ENCODE data around the gene SDK1. TPM values are rescaled to one million over a fixed set of nuclear protein-coding genes. Genes with fewer than 3 reads are reported as not detected.

SDK1 gene
- total and polyA plus RNA-seq, 10 of the 15 experiments (the other 5 are each of a cell fraction or from before 2014, with no cell fraction given) = 0.14 to 0.33 TPM; not detected in 8

DNA sequence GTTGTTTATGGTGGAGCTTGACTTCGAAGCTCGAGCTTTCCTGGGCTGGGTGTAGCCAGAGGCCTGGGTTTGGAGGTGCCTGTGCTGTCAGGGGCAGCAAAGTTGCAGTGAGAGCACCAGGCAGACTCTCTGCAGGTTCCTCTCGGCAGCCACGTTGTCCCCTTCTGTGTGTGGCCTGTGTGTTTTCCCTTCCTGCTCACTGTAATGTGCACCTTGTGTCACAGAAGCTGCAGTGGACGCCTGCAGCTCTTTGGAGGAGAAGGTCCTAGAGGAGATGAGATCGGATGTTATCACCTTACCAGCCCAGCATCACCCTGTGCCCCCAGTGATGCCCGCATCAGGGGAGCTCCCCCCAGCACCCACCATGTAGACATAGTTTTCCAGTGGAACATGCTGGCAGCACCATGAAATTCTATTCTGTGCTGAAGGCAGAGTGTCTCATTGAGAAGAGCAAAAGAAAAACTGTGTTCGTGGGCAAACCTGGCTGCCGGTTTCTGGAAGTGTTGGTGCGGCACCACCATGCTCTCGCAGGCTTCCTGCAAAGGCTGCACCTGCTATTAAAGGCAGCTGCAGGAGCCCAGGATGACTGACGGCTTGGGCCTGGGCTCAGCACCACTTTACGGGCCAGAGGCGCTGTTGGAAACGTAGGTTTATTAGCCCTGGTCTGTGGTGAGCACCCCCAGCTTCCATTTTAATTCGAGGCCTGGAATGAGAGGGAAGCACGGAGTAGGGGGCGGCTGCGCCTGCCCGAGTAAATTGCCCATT lies 771.3 kb downstream of the SDK1 start (continued):
- TF ChIP-seq, protein P1, sequence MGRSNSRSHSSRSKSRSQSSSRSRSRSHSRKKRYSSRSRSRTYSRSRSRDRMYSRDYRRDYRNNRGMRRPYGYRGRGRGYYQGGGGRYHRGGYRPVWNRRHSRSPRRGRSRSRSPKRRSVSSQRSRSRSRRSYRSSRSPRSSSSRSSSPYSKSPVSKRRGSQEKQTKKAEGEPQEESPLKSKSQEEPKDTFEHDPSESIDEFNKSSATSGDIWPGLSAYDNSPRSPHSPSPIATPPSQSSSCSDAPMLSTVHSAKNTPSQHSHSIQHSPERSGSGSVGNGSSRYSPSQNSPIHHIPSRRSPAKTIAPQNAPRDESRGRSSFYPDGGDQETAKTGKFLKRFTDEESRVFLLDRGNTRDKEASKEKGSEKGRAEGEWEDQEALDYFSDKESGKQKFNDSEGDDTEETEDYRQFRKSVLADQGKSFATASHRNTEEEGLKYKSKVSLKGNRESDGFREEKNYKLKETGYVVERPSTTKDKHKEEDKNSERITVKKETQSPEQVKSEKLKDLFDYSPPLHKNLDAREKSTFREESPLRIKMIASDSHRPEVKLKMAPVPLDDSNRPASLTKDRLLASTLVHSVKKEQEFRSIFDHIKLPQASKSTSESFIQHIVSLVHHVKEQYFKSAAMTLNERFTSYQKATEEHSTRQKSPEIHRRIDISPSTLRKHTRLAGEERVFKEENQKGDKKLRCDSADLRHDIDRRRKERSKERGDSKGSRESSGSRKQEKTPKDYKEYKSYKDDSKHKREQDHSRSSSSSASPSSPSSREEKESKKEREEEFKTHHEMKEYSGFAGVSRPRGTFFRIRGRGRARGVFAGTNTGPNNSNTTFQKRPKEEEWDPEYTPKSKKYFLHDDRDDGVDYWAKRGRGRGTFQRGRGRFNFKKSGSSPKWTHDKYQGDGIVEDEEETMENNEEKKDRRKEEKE (IDR thresholded peaks at IDR 0.05) = no peak
- TF ChIP-seq NBN (IDR thresholded peaks at IDR 0.05) = no peak
- no peak for TF ChIP-seq WRNIP1 (IDR thresholded peaks at IDR 0.05; ENCODE audit: borderline replicate concordance, low read depth, low read length)
- no peak for TF ChIP-seq POU2F2 (IDR thresholded peaks at IDR 0.05; ENCODE audit: borderline replicate concordance, low read depth, low read length)

DNA sequence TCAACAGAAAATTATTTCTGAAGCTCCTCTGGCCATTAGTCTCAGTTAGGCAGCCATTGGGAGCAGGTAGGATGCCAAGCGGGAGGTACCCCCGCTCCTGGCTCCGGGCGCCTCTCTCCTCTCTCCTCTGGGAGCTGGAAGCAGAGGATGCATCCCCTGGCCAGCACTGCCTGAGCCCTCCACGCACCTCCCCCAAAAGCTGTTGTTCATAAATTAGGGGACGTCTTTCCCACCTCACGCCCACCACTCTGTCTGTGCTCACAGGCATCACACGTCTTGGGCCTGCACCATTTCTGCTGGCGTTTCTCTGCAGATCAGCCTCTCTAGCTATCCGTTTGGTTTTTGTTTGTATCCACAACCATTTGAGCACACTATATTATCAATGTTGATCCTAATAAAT lies 772.0 kb downstream of the SDK1 start:
- in situ Hi-C loops (cut with MboI) (no loop called here), intact Hi-C loops (cut with micrococcal nuclease; ENCODE audit: unreplicated experiment) (no loop called here)
- Histone ChIP-seq H3K4me3 (no peak overlapping the region), H3K9ac (ENCODE audit: control insufficient read depth, insufficient read depth, low read length) (no peak overlapping the region), H3K36me3 (ENCODE audit: control insufficient read depth in 2 of 2, insufficient read depth in 2 of 2, low read length in 1 of 2) (no peaks in the 10 kb centered on the region), H3K27me3 (replicated peaks in 1 of 2; ENCODE audit: control insufficient read depth in 2 of 2, insufficient read depth in 2 of 2, low read length in 1 of 2) (no peaks in the 10 kb centered on the region), H3K79me2 (ENCODE audit: control insufficient read depth, insufficient read depth, low read length) (no peaks in the 10 kb centered on the region), H3K4me2 (ENCODE audit: control insufficient read depth, insufficient read depth) (no peak overlapping the region), H3K27ac (ENCODE audit: control insufficient read depth, insufficient read depth) (no peak overlapping the region), H3K4me1 (ENCODE audit: control insufficient read depth, insufficient read depth, low read length) (no peaks in the 10 kb centered on the region), H4K20me1 (ENCODE audit: control insufficient read depth, insufficient read depth) (no peaks in the 10 kb centered on the region), H2AFZ (ENCODE audit: control insufficient read depth, low read depth, low read length) (no peak overlapping the region), H3K9me3 (replicated peaks; ENCODE audit: control insufficient read depth, insufficient read depth, low read length) (no peaks in the 10 kb centered on the region; the same call in 2 of the 3 replicates)
- no peak for ATAC-seq
- WGBS (ENCODE audit: insufficient coverage, insufficient replicate concordance, low lambda C conversion rate, missing lambda C conversion rate) = 52% methylated on average over 9 of the region's 10 CpGs
- ChIA-PET CTCF (no interaction called here), RAD21 (ENCODE audit: unreplicated experiment) (no interaction called here), POLR2A (no interaction called here), SMC1A (ENCODE audit: uncharacterized antibody, unreplicated experiment) (no interaction called here)
- TF ChIP-seq GATAD2B (conservative IDR thresholded peaks at IDR 0.05; ENCODE audit: low read depth) (no peak), RB1 (IDR thresholded peaks at IDR 0.05; ENCODE audit: borderline replicate concordance) (no peak), MYB (IDR thresholded peaks at IDR 0.05; ENCODE audit: borderline replicate concordance, low read depth, low read length) (no peak), BMI1 (IDR thresholded peaks at IDR 0.05; ENCODE audit: borderline replicate concordance) (no peak), MYC (IDR thresholded peaks at IDR 0.05; ENCODE audit: insufficient read depth, insufficient read length, insufficient replicate concordance, low read length, severe bottlenecking) (no peak), NR2F1 (conservative IDR thresholded peaks at IDR 0.05) (no peak)
- TF ChIP-seq, protein P2, sequence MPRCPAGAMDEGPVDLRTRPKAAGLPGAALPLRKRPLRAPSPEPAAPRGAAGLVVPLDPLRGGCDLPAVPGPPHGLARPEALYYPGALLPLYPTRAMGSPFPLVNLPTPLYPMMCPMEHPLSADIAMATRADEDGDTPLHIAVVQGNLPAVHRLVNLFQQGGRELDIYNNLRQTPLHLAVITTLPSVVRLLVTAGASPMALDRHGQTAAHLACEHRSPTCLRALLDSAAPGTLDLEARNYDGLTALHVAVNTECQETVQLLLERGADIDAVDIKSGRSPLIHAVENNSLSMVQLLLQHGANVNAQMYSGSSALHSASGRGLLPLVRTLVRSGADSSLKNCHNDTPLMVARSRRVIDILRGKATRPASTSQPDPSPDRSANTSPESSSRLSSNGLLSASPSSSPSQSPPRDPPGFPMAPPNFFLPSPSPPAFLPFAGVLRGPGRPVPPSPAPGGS (IDR thresholded peaks at IDR 0.05; ENCODE audit: borderline replicate concordance, insufficient read depth, low read depth, low read length, poor library complexity, severe bottlenecking) = no peak
- TF ChIP-seq, protein P3, sequence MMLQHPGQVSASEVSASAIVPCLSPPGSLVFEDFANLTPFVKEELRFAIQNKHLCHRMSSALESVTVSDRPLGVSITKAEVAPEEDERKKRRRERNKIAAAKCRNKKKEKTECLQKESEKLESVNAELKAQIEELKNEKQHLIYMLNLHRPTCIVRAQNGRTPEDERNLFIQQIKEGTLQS (IDR thresholded peaks at IDR 0.05; ENCODE audit: borderline replicate concordance, extremely low read depth, low read depth, low read length) = no peak
- no peak for FAIRE-seq
- DNase-seq (ENCODE audit: low read depth, low spot score) = no peak
- BruUV-seq (replicated peaks) = no TSS peak

All from GM12878 (cell line).